Hepatic stellate cell (primary cell): ENCODE results near the gene PBX4.

Experiments
- DNase-seq: peaks from one replicate; pipeline ENCODE4 v3.0.0; 2011; ENCODE audit warnings: low spot score

The PBX4 gene

GRCh38 chr19:19649155-19649554, 30.7 kb upstream of the PBX4 start:
- DNase-seq, result no peak

GRCh38 chr19:19647037-19647835, 28.7 kb upstream of the PBX4 start:
- DNase-seq, result no peak

DNA sequence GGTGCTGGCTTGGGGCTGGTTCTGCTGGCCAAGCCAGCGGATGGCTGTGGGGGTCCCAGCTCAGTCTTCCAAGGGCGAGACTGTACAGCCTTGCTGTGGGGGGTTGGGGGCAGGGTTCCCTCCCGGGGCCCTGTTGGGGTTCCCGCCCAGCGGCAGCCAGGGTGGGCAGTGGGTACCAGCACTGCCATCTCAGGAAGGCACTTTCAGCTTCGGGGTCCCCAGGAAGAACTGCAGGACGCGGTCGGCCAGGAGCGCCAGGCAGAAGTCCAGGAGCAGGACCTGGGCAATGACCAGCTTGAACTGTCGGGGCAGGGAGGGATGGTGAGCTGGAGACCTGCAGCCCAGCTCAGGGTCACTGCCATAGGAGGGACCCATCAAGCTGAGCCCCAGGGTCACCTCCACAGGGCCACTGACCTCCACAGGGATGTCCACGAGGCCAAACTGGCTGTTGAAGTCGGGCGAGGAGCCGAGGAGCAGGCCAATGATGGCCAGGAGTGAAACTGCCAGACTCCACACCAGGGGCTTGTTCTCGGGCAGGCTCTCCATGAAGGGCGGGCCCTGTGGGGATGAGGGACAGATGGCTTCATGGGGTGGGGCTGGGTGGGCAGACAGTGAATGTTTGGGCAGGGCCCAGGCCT, 26.9 kb upstream of the PBX4 start:
- no peak for DNase-seq

DNA sequence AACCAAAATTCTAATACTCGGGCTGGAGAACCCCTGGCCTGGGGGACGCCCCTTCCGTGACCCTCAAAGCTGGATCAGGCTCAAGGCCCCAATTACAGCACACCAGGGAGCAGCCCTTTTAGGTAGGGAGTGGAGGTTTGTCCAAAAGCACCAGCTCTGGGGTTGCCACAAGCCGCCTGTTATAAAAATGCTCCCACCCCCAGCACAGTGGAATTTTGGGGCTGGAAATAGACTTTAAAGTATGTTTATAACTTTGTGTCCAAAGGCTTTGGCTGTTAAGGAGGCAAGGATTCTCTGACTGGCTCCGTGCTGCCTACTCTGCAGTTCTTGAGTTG, 25.5 kb upstream of the PBX4 start:
- DNase-seq, result no peak

DNA sequence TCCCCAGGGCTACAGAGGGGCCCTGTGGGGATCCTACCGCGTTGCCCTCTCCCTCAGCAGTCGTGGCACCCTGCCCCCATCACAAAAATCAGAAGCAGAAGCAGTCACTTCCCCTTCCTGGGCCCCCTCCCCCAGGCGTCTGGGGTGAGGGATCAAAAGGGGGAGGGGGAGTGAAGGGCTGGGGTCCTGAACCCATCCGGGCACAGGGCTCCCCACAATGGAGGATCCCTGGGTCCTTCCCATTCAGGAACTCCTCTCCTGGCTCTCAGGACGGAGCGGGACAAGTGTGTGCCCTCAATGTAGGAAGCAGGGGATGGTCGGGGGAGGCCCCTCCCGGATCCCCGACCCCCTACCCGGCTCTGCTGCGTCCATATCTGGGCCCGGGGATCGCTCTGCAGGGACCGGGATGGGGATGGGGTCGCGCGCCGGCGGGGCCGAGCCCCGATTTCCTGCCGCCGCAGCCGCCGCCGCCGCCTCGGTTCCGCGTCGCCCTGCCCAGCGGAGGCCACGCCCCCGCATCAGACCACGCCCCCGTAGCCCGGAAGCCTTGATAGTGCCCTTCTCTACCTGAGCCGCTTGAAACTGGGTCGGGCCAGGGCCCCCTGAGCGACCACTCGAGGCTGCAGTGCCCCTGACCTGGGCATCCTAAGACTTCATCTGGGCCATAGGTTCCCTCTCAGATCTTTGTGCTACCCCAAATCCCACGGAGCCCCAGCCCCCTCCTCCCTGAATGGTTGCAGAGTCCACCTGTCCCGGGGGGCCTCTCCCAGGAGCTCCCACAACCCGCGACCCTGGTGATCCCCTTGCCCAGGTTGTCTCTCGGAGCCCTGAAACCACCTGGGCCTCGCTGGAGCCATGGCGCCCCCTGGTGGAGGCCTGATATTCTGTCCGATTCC, 24.9 kb upstream of the PBX4 start, which contains the start of gene GMIP:
Gene GMIP (minus strand): TSS at position 500 of the 896 bp plus-strand sequence. CDS start 128 bp downstream, at position 372.
- DNase-seq, result peak; percentile 83

DNA sequence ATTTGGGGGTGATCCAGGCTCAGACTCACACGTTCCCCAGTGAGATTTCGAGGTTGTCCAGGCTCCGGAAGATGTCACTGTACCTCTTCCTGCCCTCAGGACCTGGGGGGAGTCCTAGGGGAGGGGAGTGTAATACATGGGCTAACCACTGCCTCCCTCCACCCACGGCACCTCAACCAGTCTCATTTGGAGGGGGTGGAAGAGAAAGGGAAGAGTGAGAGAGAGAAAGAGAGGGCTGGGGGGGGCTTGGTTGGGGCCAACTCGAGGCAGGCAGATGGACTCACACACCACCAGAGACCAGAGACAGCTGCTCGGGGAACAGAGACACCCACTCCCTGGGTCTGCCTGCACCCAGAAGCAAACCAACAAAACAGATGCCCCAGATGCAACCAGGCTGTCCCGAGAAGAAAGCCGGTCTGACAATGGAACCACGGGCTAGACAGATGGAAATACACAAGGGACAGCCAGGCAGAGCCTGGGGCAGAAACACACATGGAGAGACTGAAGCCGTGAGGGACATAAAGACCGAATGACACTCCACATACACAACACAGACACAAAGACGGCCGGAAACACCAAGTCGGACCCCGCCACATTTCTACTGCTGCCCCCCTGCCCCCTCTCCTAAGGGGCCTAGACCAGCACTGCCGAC, 24.1 kb upstream of the PBX4 start:
- DNase-seq, result peak; percentile 57

GRCh38 chr19:19637523-19638251, 19.2 kb upstream of the PBX4 start:
- DNase-seq, result no peak

DNA sequence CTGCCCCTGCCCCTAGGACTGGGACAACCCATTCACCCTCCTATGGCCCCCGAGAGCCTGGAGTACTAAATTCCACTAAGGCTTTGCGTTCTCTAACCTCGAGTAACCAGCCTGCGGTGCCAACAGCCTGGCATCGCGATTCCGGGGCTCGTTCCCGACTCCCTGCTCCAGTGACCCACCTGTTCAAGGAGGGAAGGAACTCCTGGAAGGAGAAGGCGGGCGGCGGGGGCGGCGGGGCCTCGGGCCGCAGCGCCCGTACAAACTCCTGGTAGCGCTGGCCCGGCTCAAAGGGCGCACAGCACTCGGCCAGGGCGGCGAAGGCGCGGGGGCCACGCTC, 18.7 kb upstream of the PBX4 start:
- DNase-seq, result no peak

- DNase-seq, result no peak
These were observed 18.2 kb upstream of the PBX4 start for GRCh38 chr19:19636573-19637185.

- DNase-seq, result no peak
These were observed 16.8 kb upstream of the PBX4 start for GRCh38 chr19:19635313-19635702.

DNA sequence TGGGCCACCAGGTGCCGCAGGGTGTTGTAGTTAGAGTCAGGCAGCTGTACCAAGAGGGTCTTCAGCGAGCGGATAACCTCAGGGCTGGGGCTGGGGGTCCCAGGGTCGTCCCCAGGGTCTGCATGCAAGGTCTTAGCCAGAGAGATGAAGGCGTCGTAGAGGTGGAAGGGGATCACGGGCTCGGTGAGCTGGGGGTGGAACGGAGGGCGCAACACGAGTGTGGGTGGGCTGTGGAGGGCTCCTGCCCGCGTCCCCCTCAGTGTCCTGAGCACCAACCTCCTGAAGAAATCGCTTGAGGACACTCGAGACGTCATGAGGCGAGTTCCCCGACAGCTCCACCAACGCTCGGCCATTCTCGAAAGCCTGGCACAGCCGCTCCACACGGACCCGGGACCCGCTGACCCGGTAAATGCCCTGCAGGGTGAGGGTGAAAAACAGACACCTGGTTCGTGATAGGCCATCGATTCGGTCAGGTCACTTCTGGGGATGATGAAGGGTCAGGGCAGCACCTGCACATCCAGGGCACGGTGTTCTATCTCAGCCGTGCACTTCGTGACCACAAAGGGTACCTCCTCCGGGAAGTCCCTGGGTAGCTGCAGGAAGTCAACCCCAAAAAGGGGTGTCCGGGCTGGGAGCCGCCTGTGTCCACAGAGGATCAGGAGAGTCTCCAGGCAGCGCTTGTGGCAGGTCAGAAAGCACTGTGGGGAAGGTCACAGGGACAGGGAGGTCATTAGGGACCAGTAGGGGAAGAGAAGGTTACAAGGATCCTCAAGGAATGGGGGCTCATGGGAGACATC, 16.2 kb upstream of the PBX4 start:
- no peak for DNase-seq

- DNase-seq, result no peak
These were observed 15.4 kb upstream of the PBX4 start for GRCh38 chr19:19633711-19634515.

- no peak for DNase-seq
These were observed 14.2 kb upstream of the PBX4 start for GRCh38 chr19:19632661-19633060.

- no peak for DNase-seq
These were observed 12.9 kb upstream of the PBX4 start for GRCh38 chr19:19631346-19631745.

DNA sequence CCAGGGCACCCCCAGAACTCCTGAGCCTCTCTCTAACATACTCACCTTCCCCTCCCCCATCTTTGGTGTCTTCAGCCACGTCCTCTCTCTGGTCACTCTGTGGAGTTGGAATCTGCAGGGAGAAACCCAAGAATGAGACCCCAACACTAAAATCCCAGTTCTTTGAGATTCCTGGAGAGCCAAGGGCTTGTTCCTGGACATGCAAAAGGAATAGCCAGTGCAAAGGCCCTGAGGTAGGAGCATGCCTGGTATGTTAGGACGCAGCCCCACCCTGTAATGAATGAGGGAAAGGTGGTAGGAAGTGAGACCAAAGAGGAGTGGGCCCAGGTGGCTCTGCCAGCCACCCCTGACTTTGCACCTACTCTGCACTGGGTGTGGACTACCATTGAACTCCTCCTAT, 11.9 kb upstream of the PBX4 start:
- DNase-seq, result no peak

- no peak for DNase-seq
These were observed 11.6 kb upstream of the PBX4 start for GRCh38 chr19:19630062-19630414.

DNA sequence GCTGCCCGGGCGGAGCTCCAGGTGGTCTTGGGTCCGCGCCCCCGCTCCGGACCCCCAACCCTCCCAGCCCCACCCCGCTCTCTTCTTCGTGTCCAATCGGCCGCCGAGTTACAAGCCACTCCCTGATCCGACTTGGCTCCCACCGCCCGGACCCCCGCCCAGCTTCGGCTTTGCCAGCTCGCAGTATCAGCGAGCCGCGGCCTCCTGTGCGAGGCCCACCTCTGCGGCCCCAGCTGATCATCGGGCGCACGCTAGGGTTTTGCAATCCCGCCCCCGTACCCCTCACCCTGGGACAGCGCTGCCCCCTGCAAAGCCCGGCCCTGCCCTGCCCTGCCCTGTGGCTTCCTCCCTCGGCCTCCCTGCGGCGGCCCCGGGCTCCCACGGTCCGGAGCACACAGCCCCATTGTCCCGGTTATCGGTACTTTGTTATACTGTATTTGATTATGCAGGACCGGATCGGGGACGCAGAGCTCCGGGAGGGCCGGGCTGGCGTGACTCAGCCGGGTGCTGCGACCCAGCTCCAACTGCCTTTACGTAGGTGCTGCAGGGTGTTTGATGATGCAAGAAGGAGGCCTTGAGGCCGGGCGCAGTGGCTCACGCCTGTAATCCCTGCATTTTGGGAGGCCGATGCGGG, 10.1 kb upstream of the PBX4 start:
- no peak for DNase-seq

DNA sequence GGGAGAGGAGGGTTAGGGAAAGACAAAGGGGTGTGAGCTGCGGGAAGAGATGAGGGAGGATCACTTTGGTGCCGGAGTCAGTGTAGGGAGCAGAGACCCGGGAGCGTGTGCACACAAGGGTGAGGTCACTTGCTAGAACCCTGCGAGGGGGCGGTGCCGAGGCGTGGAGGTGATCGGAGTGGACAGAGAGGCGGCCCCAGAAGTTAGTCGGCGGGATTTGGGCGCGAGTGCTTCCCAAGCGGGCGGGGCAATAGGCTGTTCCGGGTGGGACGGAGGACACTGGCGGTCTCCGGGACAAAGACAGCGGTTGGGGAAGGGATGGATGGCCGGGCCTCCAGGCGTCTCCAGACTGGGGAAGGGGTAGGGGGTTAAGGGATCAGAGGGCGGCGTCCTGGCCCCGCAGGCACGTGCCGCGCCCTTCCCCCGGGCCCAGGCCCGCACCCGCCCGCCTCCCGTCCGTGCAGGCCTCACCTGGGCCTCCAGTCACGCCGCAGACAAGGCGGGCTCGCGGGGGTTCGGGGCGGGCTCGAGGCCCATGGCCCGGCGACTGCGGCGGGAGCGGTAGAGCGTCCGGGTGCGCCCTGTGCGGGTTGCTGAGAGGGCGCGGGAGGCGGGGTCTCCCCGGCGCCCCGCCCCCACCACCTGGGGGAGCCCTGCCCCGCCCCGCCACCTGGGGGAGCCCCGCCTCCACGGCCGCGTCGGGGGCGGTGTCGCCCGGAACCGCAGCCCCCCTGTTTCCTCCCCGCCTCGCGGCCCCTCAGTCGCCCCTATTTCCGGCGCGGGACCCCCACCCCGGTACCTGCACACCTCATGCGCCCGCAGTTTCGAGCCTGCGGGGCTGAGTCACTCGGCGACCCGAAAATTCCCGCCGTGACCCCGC, 9.4 kb upstream of the PBX4 start, which contains the start of gene LPAR2:
Gene LPAR2 (minus strand): TSS at position 600 of the 880 bp plus-strand sequence. CDS start 945 bp downstream, outside the sequence.
- DNase-seq, result no peak
